Measurements from ENCODE around the gene YPEL1. TPM values are rescaled to one million over a fixed set of nuclear protein-coding genes. Genes with fewer than 3 reads are reported as not detected.

Gene YPEL1
- total and polyA plus RNA-seq, 2 of the 13 experiments (the other 11 are each of a cell fraction or from before 2014, with no cell fraction given): 0.33 to 2.5 TPM

DNA sequence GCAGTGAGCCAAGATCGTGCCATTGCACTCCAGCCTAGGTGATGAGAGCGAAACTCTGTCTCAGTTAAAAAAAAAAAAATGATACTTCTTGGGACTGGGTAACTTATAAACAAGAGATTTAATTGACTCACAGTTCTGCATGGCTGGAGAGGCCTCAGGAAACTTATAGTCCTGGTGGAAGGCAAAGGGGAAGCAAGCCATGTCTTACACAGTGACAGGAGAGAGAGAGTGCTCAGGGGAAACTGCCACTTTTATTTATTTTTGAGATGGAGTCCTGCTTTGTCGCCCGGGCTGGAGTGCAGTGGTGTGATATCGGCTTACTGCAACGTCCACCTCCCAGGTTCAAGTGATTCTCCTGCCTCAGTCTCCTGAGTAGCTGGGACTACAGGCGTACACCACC is 85.3 kb downstream of the YPEL1 start:
- Histone ChIP-seq H3K9me3 (ENCODE audit: low read length) (no peaks in the 10 kb centered on the region), H3K27ac (ENCODE audit: extremely low read length, insufficient read depth, low read length) (no peak overlapping the region), H3K36me3 (replicated peaks in 1 of 2; ENCODE audit: control insufficient read depth in 1 of 2, insufficient read depth in 2 of 2, low read length in 2 of 2) (peaks cover 2 to 21% of the 10 kb centered on the region in 2 experiments; a peak in 4 of 5 replicates), H3K9ac (ENCODE audit: insufficient read depth, low read depth, low read length) (no peak overlapping the region), H3K79me2 (ENCODE audit: insufficient read depth, low read length) (peaks cover 2% of the 10 kb centered on the region), H3K4me3 (replicated peaks in 1 of 3; ENCODE audit: insufficient read depth in 1 of 3, low read depth in 2 of 3, low read length in 3 of 3) (no peak overlapping the region), H3K4me1 (ENCODE audit: insufficient read depth, low read length) (peaks cover 34% of the 10 kb centered on the region), H3K27me3 (ENCODE audit: control insufficient read depth in 1 of 2, insufficient read depth in 2 of 2, low read length in 2 of 2) (no peaks in the 10 kb centered on the region; a peak in 1 of 5 replicates), H3K4me2 (ENCODE audit: low read depth, low read length) (no peak overlapping the region), H2AFZ (ENCODE audit: low read length) (no peak overlapping the region), H4K20me1 (ENCODE audit: insufficient read depth, low read length) (no peaks in the 10 kb centered on the region)
- FAIRE-seq (no peak), ATAC-seq (no peak), DNase-seq (ENCODE audit: low spot score) (no peak)
- no TSS peak for BruUV-seq (replicated peaks)
- TF ChIP-seq ZNF230 (CRISPR knock-in tag; IDR thresholded peaks at IDR 0.05): no peak
- no peak for TF ChIP-seq HDAC2 (CRISPR knock-in tag; IDR thresholded peaks at IDR 0.05)
- TF ChIP-seq ZFX (CRISPR knock-in tag; IDR thresholded peaks at IDR 0.05; ENCODE audit: low read depth): no peak
- no peak for TF ChIP-seq MIXL1 (CRISPR knock-in tag; IDR thresholded peaks at IDR 0.05)
- no peak for TF ChIP-seq ZNF552 (CRISPR knock-in tag; IDR thresholded peaks at IDR 0.05; ENCODE audit: borderline replicate concordance)
- TF ChIP-seq ZNF891 (CRISPR knock-in tag; IDR thresholded peaks at IDR 0.05): no peak
- no peak for TF ChIP-seq NR2C2 (CRISPR knock-in tag; IDR thresholded peaks at IDR 0.05; ENCODE audit: borderline replicate concordance)
- TF ChIP-seq ZNF569 (CRISPR knock-in tag; IDR thresholded peaks at IDR 0.05; ENCODE audit: borderline replicate concordance): no peak
- TF ChIP-seq, protein P1, sequence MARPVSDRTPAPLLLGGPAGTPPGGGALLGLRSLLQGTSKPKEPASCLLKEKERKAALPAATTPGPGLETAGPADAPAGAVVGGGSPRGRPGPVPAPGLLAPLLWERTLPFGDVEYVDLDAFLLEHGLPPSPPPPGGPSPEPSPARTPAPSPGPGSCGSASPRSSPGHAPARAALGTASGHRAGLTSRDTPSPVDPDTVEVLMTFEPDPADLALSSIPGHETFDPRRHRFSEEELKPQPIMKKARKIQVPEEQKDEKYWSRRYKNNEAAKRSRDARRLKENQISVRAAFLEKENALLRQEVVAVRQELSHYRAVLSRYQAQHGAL (CRISPR knock-in tag; IDR thresholded peaks at IDR 0.05; ENCODE audit: not compliant biosample characterization): no peak
- no peak for TF ChIP-seq ZNF766 (CRISPR knock-in tag; IDR thresholded peaks at IDR 0.05; ENCODE audit: borderline replicate concordance)
- TF ChIP-seq, protein P2, sequence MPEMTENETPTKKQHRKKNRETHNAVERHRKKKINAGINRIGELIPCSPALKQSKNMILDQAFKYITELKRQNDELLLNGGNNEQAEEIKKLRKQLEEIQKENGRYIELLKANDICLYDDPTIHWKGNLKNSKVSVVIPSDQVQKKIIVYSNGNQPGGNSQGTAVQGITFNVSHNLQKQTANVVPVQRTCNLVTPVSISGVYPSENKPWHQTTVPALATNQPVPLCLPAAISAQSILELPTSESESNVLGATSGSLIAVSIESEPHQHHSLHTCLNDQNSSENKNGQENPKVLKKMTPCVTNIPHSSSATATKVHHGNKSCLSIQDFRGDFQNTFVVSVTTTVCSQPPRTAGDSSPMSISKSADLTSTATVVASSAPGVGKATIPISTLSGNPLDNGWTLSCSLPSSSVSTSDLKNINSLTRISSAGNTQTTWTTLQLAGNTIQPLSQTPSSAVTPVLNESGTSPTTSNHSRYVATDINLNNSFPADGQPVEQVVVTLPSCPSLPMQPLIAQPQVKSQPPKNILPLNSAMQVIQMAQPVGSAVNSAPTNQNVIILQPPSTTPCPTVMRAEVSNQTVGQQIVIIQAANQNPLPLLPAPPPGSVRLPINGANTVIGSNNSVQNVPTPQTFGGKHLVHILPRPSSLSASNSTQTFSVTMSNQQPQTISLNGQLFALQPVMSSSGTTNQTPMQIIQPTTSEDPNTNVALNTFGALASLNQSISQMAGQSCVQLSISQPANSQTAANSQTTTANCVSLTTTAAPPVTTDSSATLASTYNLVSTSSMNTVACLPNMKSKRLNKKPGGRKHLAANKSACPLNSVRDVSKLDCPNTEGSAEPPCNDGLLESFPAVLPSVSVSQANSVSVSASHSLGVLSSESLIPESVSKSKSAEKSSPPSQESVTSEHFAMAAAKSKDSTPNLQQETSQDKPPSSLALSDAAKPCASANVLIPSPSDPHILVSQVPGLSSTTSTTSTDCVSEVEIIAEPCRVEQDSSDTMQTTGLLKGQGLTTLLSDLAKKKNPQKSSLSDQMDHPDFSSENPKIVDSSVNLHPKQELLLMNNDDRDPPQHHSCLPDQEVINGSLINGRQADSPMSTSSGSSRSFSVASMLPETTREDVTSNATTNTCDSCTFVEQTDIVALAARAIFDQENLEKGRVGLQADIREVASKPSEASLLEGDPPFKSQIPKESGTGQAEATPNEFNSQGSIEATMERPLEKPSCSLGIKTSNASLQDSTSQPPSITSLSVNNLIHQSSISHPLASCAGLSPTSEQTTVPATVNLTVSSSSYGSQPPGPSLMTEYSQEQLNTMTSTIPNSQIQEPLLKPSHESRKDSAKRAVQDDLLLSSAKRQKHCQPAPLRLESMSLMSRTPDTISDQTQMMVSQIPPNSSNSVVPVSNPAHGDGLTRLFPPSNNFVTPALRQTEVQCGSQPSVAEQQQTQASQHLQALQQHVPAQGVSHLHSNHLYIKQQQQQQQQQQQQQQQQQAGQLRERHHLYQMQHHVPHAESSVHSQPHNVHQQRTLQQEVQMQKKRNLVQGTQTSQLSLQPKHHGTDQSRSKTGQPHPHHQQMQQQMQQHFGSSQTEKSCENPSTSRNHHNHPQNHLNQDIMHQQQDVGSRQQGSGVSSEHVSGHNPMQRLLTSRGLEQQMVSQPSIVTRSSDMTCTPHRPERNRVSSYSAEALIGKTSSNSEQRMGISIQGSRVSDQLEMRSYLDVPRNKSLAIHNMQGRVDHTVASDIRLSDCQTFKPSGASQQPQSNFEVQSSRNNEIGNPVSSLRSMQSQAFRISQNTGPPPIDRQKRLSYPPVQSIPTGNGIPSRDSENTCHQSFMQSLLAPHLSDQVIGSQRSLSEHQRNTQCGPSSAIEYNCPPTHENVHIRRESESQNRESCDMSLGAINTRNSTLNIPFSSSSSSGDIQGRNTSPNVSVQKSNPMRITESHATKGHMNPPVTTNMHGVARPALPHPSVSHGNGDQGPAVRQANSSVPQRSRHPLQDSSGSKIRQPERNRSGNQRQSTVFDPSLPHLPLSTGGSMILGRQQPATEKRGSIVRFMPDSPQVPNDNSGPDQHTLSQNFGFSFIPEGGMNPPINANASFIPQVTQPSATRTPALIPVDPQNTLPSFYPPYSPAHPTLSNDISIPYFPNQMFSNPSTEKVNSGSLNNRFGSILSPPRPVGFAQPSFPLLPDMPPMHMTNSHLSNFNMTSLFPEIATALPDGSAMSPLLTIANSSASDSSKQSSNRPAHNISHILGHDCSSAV (CRISPR knock-in tag; IDR thresholded peaks at IDR 0.05; ENCODE audit: borderline replicate concordance): no peak
- no peak for TF ChIP-seq NCOA2 (CRISPR knock-in tag; IDR thresholded peaks at IDR 0.05)
- TF ChIP-seq, protein P3, sequence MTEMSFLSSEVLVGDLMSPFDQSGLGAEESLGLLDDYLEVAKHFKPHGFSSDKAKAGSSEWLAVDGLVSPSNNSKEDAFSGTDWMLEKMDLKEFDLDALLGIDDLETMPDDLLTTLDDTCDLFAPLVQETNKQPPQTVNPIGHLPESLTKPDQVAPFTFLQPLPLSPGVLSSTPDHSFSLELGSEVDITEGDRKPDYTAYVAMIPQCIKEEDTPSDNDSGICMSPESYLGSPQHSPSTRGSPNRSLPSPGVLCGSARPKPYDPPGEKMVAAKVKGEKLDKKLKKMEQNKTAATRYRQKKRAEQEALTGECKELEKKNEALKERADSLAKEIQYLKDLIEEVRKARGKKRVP (CRISPR knock-in tag; IDR thresholded peaks at IDR 0.05): no peak
- TF ChIP-seq ZSCAN29 (CRISPR knock-in tag; conservative IDR thresholded peaks at IDR 0.05): no peak
- WGBS (ENCODE audit: low lambda C conversion rate): 91% methylated on average over 7 of the region's 7 CpGs
- in situ Hi-C loops (cut with HindIII; ENCODE audit: extremely low pct_ligation_motif_present, low pct_unique_long_range_greater_than_20kb) (no loop called here), intact Hi-C loops (cut with micrococcal nuclease; ENCODE audit: unreplicated experiment) (no loop called here)
- ChIA-PET CTCF (ENCODE audit: low intra/inter-chr PET ratio, low total read pairs) (no interaction called here), POLR2A (interaction anchor here (0.7 kb wide), 1 partner anchor 8 kb away, joined by 4 read pairs; the partner anchor contains the start of gene SDF2L1)

Data from HepG2 (cell line).